ENCODE results near the gene SUPT3H.
"Not testable (repeated sequence)": the region's sequence is repeated elsewhere in the genome, so short reads cannot be mapped to it uniquely, and the experiment has no call there.

SUPT3H gene

GRCh38 chr6:45062659-45063058, 315.1 kb downstream of the SUPT3H start:
- not testable (repeated sequence) for DNase-seq (ENCODE audit: low read depth in 2 of 2)

- no peak for DNase-seq (ENCODE audit: low read depth in 2 of 2)
Measured at GRCh38 chr6:45057711-45058110, 320.0 kb downstream of the SUPT3H start.

DNA sequence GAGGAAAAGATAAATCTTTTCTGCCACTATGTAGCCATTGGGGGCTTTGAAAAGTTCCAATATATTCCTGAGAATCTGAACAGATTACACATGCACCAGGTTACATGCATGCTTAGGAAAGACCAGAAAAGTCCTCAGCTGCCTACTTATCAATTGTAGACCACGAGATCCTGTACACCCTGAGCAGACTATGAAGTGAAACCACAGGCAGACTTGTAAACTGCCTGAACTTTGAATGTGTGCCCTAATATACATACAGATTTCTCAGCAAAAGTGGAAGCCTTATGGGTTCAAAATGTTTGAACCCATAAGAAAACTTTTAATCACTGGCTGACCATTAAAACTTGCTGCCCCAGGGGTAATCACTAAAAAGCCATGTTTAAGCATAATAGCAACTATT, 323.1 kb downstream of the SUPT3H start:
- DNase-seq (ENCODE audit: low read depth in 2 of 2), result no peak

GRCh38 chr6:45052325-45052724, 325.4 kb downstream of the SUPT3H start:
- DNase-seq (ENCODE audit: low read depth in 2 of 2), result no peak

DNA sequence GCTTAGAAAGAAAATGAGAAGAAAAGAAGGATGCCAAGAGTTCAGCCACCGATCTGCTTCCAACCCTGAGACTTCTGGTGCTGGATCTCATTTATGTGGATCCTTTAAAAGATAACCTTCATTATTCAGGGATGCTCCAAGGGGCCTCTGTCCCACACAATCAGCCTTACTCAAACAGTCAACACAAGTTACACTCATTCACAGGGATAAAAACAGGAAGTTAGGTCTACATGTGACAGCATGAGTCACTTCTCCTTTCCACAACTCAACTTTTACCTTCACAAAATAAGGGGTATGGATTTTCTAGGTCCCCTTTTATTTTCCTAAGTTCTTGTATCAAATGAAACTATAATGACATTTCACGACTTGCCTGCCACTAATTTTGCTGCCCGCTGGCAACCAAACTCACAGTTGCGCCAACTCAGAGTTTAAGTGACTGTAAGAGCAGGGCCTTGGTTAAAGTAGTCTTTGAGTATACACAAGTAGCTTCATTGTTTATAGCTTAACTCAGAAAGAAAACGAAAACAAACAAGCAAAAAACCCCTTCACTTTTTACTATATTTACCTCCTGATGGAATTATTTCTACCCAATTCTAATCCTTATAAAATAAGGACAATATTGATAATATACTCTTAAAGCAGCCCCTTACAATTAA, 328.4 kb downstream of the SUPT3H start:
- no peak for DNase-seq (ENCODE audit: low read depth in 2 of 2)

- DNase-seq (ENCODE audit: low read depth in 2 of 2), result no peak
Measured at GRCh38 chr6:45047573-45047972, 330.2 kb downstream of the SUPT3H start.

- no peak for DNase-seq (ENCODE audit: low read depth in 2 of 2)
Measured at GRCh38 chr6:45045253-45045601, 332.5 kb downstream of the SUPT3H start.

DNA sequence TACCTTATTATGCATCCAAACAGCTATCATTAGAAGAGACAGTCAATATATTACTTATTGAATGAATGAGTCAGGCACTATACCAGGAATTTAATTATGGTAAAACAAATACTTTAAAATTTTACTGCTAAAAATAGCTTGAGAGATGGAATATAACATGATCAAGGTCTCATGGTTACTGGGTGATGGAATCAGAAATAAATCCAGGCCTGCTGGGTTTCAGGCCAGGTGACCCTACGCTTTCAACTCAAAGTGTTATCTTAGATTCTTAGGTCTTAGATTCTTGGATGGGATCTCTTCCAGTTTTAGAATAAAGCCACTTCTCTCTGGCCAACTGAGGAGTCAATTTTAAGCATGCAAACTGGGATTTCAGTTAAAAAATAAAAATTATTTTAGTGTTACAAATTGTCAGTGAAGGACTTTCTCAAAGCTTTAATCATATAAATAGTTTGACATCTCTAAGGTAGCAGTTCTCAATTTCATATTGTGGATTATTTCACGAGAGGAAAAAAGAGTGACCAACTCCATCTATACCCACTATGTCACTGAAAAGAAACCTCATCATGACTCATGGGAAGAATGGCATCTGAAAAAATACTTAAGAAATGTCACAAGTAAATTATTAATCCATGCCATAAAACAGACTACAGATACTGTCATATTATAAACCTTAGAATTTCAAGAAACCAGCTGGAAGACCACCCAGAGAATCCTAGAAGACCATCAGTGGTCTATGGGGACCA, 333.1 kb downstream of the SUPT3H start:
- no peak for DNase-seq (ENCODE audit: low read depth in 2 of 2)

GRCh38 chr6:45044086-45044485, 333.6 kb downstream of the SUPT3H start:
- DNase-seq (ENCODE audit: low read depth in 2 of 2), result no peak

- DNase-seq (ENCODE audit: low read depth in 2 of 2), result not testable (repeated sequence)
Measured at GRCh38 chr6:45042673-45043072, 335.1 kb downstream of the SUPT3H start.

DNA sequence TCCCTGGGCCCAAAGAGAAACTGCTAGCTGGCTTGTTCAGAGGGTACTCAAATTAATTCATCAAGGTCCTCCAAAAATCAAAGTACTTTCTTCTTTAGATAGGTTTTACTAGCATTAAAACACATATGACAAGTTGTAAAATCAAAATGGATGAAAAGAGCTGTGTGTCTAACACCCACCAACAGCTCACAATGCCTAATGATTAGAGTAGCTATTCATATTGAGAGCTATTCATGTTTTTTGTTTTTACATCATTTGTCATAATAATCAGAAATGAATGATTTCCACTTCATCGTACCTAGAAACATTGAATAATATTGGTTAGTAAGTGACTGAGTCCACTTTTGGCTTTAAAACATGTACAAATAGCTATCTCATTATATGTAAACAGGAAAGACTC, 339.5 kb downstream of the SUPT3H start:
- DNase-seq (ENCODE audit: low read depth in 2 of 2), result no peak

- no peak for DNase-seq (ENCODE audit: low read depth in 2 of 2)
Measured at GRCh38 chr6:45036103-45036502, 341.6 kb downstream of the SUPT3H start.

DNA sequence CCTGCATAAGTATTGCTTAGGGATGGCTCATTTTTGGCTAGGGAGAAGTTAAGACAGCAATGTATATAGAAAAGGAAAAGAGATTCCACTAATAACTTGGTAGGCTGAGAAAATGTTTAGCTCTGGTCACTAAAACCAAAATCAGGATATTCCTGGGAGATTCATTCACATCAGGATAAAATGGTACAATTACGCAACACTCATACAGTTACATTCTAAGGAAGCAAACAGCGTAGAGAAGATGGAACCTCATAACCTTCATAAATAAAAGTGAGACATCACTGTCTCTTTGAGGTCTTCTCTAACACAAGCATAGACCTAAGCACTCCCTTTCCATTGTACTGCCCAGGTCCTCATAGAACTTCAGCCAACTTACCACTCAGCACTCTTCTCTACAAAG, 345.3 kb downstream of the SUPT3H start:
- DNase-seq (ENCODE audit: low read depth in 2 of 2), result no peak

DNA sequence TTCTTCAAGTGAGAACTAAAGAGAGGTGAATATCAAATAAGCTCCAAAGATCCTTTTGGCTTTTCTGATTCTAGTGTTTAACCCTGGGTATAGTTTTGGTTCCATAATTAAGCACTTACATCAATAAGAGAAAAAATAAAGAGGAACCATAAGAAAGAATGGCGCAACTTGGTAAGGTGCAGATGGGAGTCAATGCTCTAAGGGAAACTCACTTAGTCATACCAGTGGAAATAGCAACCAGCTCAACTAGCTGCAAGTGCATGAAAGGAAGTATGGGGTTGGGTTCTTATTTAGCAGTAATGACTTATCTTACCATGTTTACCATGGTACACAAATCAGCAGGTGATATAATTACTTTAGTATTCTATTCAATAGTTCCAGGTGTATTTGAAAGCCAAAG, 346.1 kb downstream of the SUPT3H start:
- DNase-seq (ENCODE audit: low read depth in 2 of 2), result no peak

DNA sequence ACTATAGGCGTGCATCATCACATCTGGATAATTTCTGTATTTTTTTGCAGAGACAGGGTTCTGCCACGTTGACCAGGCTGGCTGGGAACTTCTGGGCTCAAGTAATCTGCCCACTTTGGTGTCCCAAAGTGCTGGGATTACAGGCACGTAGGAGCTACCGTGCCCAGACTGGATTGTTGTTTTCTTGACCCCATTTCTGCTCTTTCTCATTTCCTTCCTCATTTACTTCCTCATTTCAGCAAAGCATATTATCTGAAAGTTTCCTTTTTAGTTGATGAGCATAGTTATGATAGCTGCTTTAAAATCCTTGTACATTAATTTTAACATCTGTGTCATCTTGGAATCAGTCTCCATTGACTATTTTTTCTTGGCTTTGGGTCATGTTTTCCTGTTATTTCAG, 350.6 kb downstream of the SUPT3H start:
- no peak for DNase-seq (ENCODE audit: low read depth in 2 of 2)

DNA sequence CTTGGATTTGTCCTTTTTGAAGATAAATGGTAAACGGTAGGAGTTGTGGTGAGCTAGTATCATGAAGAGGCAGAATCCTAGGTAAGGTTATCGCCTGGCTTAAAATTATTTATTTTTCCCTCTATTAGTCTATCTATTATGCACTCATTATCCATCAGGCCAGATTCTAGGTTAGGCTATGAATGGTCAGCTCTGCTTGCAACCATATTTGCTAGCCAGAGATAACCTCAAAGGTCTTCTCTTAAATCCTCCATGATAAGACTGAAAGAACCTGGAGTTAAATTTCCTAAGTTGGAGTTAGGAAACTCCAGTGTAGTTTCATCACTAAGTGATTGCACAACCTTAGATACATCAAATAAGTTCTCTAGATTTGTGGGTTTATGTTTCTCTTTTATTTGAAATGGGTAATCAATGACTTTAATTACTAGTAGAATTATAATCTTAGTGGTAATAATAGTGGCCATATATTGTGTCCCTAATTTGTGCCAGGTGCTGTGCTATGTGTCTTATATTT, 351.7 kb downstream of the SUPT3H start:
- DNase-seq (ENCODE audit: low read depth in 2 of 2), result no peak

- no peak for DNase-seq (ENCODE audit: low read depth in 2 of 2)
Measured at GRCh38 chr6:45024610-45025009, 353.1 kb downstream of the SUPT3H start.

DNA sequence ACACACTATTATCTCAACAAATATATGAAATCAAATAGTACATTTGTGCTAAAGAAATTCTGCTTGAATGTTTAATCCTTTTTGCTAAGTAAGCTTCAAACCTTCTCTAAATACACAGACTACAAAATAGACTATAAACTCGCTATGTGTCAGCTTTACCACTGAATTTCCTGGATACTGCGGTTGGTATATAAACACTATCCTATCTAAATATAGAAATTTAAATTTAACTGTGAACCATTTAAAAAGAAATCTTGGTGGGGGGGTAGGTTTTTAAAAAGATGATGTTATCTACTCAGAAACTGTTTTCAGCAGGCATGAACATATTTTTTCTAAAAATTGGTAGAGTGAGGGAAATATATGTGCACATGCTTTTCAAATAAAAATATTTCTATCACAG, 356.1 kb downstream of the SUPT3H start:
- no peak for DNase-seq (ENCODE audit: low read depth in 2 of 2)

DNA sequence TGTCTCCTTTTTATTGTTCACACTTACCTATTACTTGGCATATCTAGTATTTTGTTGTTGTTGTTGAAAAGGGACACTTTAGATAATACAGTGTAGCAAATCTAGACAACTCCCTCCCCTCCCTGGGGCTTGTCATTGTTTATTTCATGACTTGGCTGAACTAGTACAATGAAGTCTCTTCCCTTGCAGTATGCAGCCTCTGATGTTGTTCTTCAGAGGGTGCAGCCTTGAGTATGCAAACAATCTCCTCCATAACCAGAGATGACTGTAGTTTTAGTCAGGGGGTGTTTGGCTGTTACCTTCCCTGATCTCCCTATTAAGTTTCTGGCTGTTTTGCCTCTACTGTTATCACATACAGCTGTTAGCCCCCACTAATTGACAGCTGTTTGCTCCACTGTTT, 365.0 kb downstream of the SUPT3H start:
- no peak for DNase-seq (ENCODE audit: low read depth in 2 of 2)

- DNase-seq (ENCODE audit: low read depth in 2 of 2), result no peak
Measured at GRCh38 chr6:45009576-45009975, 368.2 kb downstream of the SUPT3H start.

DNA sequence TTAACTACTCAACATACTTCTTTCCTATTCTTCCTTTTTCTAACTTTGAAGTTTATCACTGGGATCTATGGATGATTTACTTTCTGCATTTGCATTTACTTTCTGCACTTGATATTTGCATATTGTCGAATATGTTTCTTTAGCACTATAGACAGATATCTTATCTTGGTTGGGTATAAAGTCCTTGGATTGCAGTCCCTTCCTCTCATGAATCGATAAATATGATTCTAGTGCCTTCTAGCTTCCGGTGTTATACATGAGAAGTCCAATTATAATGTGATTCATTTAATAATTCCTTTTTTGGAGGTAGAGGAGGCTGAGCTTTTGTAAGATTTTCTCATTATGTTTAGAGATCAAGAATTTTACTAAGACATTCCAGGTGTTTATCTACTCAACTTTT, 370.8 kb downstream of the SUPT3H start:
- no peak for DNase-seq (ENCODE audit: low read depth in 2 of 2)

- no peak for DNase-seq (ENCODE audit: low read depth in 2 of 2)
Measured at GRCh38 chr6:45003961-45004360, 373.8 kb downstream of the SUPT3H start.

DNA sequence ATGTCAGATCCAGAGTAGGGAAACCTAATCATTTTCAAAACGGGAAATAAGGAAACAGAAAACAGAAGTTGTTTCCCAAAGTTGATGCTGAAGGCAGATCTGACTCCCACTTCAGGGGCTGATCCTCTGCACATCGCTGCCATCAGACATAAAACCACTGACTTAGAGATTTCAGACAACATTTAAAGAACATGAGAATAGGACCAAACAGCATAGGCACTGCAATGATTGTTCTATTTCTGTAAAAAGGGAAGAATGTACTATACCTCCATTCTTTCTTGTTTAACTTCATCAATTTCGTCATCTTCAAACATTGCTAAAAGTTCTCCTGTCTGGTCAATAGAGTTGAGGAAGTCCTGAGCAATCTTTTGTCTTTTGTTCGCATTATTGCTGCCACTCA, 374.3 kb downstream of the SUPT3H start:
- no peak for DNase-seq (ENCODE audit: low read depth in 2 of 2)
